Ureter (tissue), 1 donor: ENCODE measurements around the gene GFOD1. TPM values are rescaled to one million over a fixed set of nuclear protein-coding genes. Genes with fewer than 3 reads are reported as not detected.

ENCODE experiments used
- DNase-seq: peaks from one replicate; pipeline ENCODE4 v3.0.0-alpha.2; 2020; ENCODE audit warnings: low spot score
- total RNA-seq: library from RNA; stranded (reverse); gene quantifications from one replicate; pipeline ENCODE4 v1.2.4, GENCODE V29; 2023
- donor health status: DM: yes; HTN: yes; CAD: no.

Gene GFOD1
- total RNA-seq, 1 donor from 2014 or later = 19.3 TPM

GRCh38 chr6:13377054-13377758 is 110.2 kb downstream of the GFOD1 start:
- DNase-seq = no peak

- no peak for DNase-seq
These were observed 112.0 kb downstream of the GFOD1 start for GRCh38 chr6:13375360-13375878.

GRCh38 chr6:13373919-13374318 is 113.5 kb downstream of the GFOD1 start:
- DNase-seq = no peak

GRCh38 chr6:13373488-13373886 is 113.9 kb downstream of the GFOD1 start:
- no peak for DNase-seq

GRCh38 chr6:13372688-13373487 is 114.5 kb downstream of the GFOD1 start:
- no peak for DNase-seq

- no peak for DNase-seq
These were observed 115.3 kb downstream of the GFOD1 start for GRCh38 chr6:13372076-13372475.

- no peak for DNase-seq
These were observed 115.9 kb downstream of the GFOD1 start for GRCh38 chr6:13371421-13372072.

- no peak for DNase-seq
These were observed 116.8 kb downstream of the GFOD1 start for GRCh38 chr6:13370623-13371022.

- no peak for DNase-seq
These were observed 117.8 kb downstream of the GFOD1 start for GRCh38 chr6:13369591-13369990.

GRCh38 chr6:13368731-13369115 is 118.7 kb downstream of the GFOD1 start:
- DNase-seq = no peak

- no peak for DNase-seq
These were observed 119.2 kb downstream of the GFOD1 start for GRCh38 chr6:13368079-13368730.

GRCh38 chr6:13367396-13367795 is 120.0 kb downstream of the GFOD1 start:
- no peak for DNase-seq

GRCh38 chr6:13365320-13365719 is 122.1 kb downstream of the GFOD1 start:
- DNase-seq = no peak

GRCh38 chr6:13364842-13365241 is 122.6 kb downstream of the GFOD1 start:
- no peak for DNase-seq

- no peak for DNase-seq
These were observed 125.0 kb downstream of the GFOD1 start for GRCh38 chr6:13362412-13362811.

- no peak for DNase-seq
These were observed 126.5 kb downstream of the GFOD1 start for GRCh38 chr6:13360671-13361540.

- no peak for DNase-seq
These were observed 128.1 kb downstream of the GFOD1 start for GRCh38 chr6:13359287-13359686.

GRCh38 chr6:13358511-13358910 is 128.9 kb downstream of the GFOD1 start:
- no peak for DNase-seq

GRCh38 chr6:13357551-13358075 is 129.8 kb downstream of the GFOD1 start:
- no peak for DNase-seq

GRCh38 chr6:13355999-13356785 is 131.2 kb downstream of the GFOD1 start:
- no peak for DNase-seq
